IPS DF 6.9 (cell line): ENCODE results near the gene ZRANB3.
"Not testable (repeated sequence)": the region's sequence is repeated elsewhere in the genome, so short reads cannot be mapped to it uniquely, and the experiment has no call there.

Experiments
- DNase-seq: peaks from one replicate; pipeline ENCODE4 v3.0.0-alpha.2; 2013; ENCODE audit warnings: low read depth, low spot score
- H3K27ac ChIP-seq: one replicate; pipeline ENCODE4 v1.5.1; 2013; ENCODE audit warnings: low read length, control low read depth
- H3K27me3 ChIP-seq: 2 replicates; pipeline ENCODE4 v1.6.1; 2013; ENCODE audit warnings: mild to moderate bottlenecking, low read length; ENCODE audit not compliant: control insufficient read depth, insufficient read depth
- H3K36me3 ChIP-seq: 2 replicates; pipeline ENCODE4 v1.6.1; 2013; ENCODE audit warnings: low read length; ENCODE audit not compliant: control insufficient read depth, insufficient read depth
- H3K4me1 ChIP-seq: 2 replicates; pipeline ENCODE4 v1.6.1; 2013; ENCODE audit warnings: low read length; ENCODE audit not compliant: control insufficient read depth, insufficient read depth
- H3K4me3 ChIP-seq: 2 replicates; pipeline ENCODE4 v1.5.1; 2013; ENCODE audit warnings: mild to moderate bottlenecking, low read length
- H3K9me3 ChIP-seq: 2 replicates; pipeline ENCODE4 v1.6.1; 2013; ENCODE audit warnings: low read length, inconsistent platforms; ENCODE audit not compliant: control insufficient read depth, insufficient read depth
- WGBS: extraction: QIAGEN DNeasy Blood & Tissue Kit; methylation state at CpG from one replicate; pipeline ENCODE4 v1.1.7; 2013; ENCODE audit warnings: mixed read lengths, missing lambda C conversion rate; ENCODE audit not compliant: insufficient read length, insufficient coverage; 5-methylcytosine and 5-hydroxymethylcytosine counted together

ZRANB3 gene

DNA sequence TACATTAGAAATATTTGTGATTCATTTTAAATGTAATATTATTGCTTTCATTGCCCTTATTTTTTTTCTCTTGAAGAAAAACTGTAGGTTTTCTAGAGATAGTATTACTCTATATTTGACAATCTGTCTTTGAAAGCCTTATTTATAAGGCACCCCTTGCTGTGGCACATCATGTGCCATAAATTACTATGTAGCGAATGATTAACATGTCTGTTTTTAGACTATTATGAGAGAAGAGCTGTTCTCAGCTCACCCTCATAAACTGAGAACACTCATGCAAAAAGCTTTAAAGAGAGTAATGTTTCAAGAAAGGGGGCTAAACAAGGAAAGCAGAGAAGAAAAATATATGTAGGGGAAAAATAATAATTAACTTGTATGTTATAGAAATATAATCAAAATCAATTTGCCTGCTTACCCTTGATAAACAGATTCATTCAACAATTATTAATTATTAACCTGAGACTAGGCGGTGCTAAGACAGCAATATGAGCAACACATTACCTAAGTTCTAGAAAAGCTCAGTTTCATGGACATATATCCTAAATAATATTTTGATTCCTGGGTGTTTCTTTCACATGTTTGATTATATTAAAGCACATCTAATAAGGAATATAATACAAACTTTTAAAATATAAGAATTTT lies 409.9 kb downstream of the ZRANB3 start:
- Histone ChIP-seq H3K36me3 (no peaks in the 10 kb centered on the region), H3K27ac (no peak overlapping the region), H3K9me3 (no peaks in the 10 kb centered on the region), H3K4me1 (no peaks in the 10 kb centered on the region), H3K4me3 (no peak overlapping the region), H3K27me3 (no peaks in the 10 kb centered on the region)
- no CpG with 5 or more reads among the region's 2 CpGs for WGBS
- DNase-seq: no peak

DNA sequence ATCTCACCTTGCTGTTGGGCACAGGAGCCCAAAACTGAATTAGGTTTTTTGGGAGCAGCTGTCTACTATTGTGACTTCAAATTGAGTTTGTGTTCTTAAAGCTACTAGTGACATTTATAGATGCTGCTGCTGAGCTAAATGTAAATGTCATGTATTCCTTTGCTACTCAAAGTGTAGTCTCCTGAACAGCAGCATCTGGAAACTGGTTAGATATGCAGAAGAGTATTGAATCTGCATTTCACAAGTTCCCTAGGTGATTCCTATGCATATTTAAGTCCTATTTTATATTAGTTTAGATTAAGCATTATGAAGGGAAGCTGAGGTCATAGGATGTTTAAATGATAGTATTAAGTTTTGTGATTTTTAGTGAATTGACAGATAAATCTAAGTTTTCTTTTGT lies 411.4 kb downstream of the ZRANB3 start:
- H3K27me3 ChIP-seq: no peaks in the 10 kb centered on the region
- no peaks in the 10 kb centered on the region for H3K4me1 ChIP-seq
- H3K4me3 ChIP-seq: no peak overlapping the region
- no peaks in the 10 kb centered on the region for H3K9me3 ChIP-seq
- no peak for DNase-seq
- H3K36me3 ChIP-seq: no peaks in the 10 kb centered on the region
- no peak overlapping the region for H3K27ac ChIP-seq

DNA sequence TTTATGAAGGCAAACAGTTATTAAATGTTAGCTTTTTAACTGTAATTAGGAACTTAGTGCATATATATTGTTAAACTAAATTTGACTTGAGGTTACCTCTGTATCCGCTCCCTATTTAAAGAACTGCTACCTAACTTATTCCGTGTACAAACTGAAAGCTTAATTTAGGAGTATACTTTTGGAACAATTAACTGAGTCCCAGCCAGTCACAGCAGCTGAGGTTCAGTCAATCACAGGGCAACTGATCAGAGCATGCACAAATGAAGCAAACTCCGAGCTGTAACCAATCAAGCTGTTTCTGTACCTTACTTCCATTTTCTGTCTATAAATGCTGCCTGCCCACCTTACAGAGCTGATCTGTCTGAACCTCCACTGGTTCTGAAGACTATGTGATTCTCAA lies 417.7 kb downstream of the ZRANB3 start:
- Histone ChIP-seq H3K9me3 (no peaks in the 10 kb centered on the region), H3K36me3 (no peaks in the 10 kb centered on the region), H3K27ac (no peak overlapping the region), H3K4me3 (no peak overlapping the region), H3K4me1 (no peaks in the 10 kb centered on the region), H3K27me3 (no peaks in the 10 kb centered on the region)
- DNase-seq: no peak
- no CpG with 5 or more reads among the region's 3 CpGs for WGBS

DNA sequence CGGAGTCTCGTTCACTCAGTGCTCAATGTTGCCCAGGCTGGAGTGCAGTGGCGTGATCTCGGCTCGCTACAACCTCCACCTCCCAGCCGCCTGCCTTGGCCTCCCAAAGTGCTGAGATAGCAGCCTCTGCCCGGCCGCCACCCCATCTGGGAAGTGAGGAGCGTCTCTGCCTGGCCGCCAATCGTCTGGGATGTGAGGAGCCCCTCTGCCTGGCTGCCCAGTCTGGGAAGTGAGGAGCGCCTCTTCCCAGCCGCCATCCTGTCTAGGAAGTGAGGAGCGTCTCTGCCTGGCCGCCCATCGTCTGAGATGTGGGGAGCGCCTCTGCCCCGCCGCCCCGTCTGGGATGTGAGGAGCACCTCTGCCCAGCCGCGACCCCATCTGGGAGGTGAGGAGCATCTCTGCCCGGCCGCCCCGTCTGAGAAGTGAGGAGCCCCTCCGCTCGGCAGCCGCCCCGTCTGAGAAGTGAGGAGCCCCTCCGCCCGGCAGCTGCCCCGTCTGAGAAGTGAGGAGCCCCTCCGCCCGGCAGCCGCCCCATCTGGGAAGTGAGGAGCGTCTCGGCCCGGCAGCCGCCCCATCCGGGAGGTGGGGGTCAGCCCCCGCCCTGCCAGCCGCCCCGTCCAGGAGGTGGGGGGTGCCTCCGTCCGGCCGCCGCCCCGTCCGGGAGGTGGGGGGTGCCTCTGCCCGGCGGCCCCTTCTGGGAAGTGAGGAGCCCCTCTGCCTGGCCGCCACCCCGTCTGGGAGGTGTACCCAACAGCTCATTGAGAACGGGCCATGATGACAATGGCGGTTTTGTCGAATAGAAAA lies 425.3 kb downstream of the ZRANB3 start:
- not testable (repeated sequence) for H3K4me3 ChIP-seq, DNase-seq, H3K9me3 ChIP-seq, H3K4me1 ChIP-seq, H3K27me3 ChIP-seq, H3K36me3 ChIP-seq, H3K27ac ChIP-seq
- no CpG with 5 or more reads among the region's 56 CpGs for WGBS

DNA sequence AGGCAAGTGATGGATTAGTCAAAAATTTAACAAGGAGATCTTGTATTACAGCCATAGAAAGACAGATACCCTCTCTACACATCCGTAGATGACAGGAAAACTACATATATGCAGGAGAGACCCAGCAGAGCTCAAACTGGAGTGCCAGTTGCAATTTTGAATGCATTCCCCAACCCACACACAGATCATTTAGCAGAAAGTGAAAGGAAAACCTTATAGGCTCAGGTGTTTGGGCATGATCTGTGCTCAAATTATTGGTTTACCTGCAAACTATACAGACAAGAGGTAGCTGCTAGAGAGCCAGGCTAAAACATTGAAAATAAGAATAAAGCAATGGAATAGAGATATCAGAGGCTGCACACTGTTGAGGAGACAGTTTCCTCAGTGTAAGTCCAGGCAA lies 427.2 kb downstream of the ZRANB3 start:
- H3K4me1 ChIP-seq: no peaks in the 10 kb centered on the region
- H3K27me3 ChIP-seq: no peaks in the 10 kb centered on the region
- H3K9me3 ChIP-seq: no peaks in the 10 kb centered on the region
- H3K27ac ChIP-seq: no peak overlapping the region
- no CpG with 5 or more reads among the region's 1 CpG for WGBS
- no peaks in the 10 kb centered on the region for H3K36me3 ChIP-seq
- DNase-seq: no peak
- H3K4me3 ChIP-seq: no peak overlapping the region

DNA sequence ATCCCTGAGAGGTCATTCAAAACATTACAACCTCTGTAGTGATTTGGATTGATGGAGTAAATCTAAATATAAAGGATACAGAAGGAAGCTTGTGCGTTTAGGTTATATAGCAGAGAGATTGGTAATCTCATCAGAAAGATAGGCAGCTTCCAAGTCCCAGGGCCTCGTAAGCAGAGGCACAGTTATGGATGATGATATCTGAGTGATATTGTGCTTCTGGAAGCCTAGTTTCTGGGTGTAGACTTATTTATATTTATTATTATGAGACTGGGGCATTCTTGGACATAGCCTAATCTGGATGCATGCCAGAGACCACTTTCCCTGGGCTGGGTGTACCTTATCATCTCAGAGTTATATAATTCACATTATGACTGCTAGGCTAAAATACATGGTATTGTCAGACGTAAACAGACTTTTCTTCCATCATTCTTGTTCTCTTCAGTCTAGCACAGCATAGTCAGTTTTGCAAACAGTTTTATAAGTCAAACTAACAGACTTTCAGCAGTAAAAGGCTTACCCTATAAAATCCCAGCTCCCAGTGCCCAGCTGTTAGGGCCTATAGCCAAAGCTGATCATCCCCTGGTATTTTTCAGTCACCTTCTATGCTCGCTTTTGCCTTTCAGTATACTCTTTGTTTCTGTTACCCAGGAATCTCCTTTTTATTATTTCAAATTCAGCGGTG lies 431.1 kb downstream of the ZRANB3 start:
- Histone ChIP-seq H3K27ac (no peak overlapping the region), H3K9me3 (no peaks in the 10 kb centered on the region), H3K4me3 (no peak overlapping the region), H3K36me3 (no peaks in the 10 kb centered on the region), H3K4me1 (no peaks in the 10 kb centered on the region), H3K27me3 (no peaks in the 10 kb centered on the region)
- no CpG with 5 or more reads among the region's 5 CpGs for WGBS
- DNase-seq: no peak

DNA sequence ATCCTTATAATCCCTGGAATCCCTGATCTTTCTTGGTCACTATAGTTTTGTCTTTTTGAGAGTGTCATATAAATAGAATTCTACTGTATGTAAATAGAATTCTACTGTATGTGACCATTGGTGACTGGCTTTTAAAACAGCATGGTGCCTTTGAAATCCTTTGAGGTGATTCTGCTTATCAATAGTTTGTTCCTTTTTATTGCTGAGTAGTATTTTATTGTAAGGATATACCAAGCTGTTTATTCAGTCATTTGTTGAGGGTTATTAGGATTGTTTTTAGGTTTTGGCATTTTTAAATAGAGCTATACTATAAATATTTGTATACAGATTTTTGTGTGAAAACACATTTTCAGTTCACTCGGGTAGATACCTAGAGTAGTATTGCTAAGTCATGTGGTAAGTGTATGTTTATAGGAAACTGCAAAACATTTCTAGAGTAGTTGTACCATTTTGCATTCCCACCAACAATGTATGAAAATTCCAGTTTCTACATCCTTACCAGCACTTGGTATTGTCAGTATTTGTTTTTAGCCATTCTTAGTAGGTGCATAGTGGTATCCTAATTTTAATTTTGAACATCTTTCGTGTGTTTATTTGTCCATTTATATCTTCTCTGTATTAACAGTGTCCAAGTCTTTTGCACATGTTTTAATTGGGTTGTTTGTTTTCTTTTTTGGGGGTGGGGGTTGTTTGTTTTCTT lies 433.3 kb downstream of the ZRANB3 start:
- H3K4me3 ChIP-seq: no peak overlapping the region

DNA sequence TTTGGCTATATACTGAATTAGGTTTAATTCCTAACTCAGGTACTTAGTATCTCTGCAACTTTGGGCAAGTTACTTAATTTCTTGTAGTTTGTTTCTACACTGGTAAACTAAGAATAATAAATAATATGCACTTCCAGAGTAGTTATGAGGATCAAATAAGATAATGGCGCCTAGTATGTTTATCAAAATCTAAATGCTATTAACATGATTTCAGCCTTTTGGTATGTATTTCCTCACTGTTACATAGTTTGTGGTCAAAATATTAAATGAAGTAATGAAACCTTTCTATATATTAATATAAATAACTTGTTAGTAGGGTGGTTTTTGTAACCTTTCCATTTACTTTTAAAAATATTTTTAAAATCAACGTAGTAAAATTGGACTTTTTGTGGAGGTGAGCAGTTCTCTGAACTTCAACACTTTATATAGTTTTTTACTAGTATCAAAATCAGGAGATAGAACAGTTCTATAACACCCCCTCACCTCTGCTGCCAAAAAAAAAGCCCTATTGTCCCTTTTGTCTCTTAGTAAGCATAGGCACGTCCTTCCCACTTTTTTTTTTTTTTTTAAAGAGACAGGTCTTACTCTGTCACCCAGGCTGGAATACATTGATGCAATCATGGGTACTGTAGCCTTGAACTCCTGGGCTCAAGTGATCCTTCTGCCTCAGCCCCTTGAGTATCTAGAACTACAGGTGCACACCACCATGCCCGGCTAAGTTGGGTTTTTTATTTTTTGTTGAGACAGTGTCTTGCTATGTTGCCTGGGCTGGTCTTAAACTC lies 434.2 kb downstream of the ZRANB3 start:
- H3K27ac ChIP-seq: no peak overlapping the region
- no peaks in the 10 kb centered on the region for H3K9me3 ChIP-seq
- H3K36me3 ChIP-seq: no peaks in the 10 kb centered on the region; the same call in 1 of the 2 replicates
- no peak for DNase-seq
- WGBS: no CpG with 5 or more reads among the region's 4 CpGs
- no peaks in the 10 kb centered on the region for H3K4me1 ChIP-seq
- H3K4me3 ChIP-seq: no peak overlapping the region
- H3K27me3 ChIP-seq: no peaks in the 10 kb centered on the region

More for the DNA sequence above, 433.3 kb downstream of the ZRANB3 start:
- DNase-seq: no peak
- no CpG with 5 or more reads among the region's 2 CpGs for WGBS
- Histone ChIP-seq H3K9me3 (no peaks in the 10 kb centered on the region), H3K36me3 (no peaks in the 10 kb centered on the region; the same call in 1 of the 2 replicates), H3K27me3 (no peaks in the 10 kb centered on the region), H3K4me1 (no peaks in the 10 kb centered on the region), H3K27ac (no peak overlapping the region)

DNA sequence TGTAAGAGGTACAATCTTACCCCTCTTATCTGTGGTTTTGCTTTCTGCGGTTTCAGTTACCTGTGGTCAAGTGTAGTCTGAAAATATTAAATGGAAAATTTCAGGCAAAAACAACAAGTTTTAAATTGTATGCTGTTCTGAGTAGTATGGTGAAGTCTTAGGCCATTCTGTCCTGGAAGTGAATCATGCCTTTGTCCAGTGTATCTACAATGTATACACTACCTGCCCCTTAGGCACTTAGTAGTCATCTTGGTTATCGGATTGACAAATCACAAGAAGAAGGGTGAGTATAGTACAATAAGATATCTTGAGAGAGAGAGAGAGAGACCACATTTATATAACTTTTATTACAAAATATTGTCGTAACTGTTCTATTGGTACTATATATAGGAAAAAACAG lies 435.4 kb downstream of the ZRANB3 start:
- Histone ChIP-seq H3K4me1 (no peaks in the 10 kb centered on the region), H3K27me3 (no peaks in the 10 kb centered on the region), H3K9me3 (no peaks in the 10 kb centered on the region), H3K4me3 (no peak overlapping the region), H3K27ac (no peak overlapping the region), H3K36me3 (no peaks in the 10 kb centered on the region; the same call in 1 of the 2 replicates)
- no peak for DNase-seq
- no CpG with 5 or more reads among the region's 3 CpGs for WGBS

DNA sequence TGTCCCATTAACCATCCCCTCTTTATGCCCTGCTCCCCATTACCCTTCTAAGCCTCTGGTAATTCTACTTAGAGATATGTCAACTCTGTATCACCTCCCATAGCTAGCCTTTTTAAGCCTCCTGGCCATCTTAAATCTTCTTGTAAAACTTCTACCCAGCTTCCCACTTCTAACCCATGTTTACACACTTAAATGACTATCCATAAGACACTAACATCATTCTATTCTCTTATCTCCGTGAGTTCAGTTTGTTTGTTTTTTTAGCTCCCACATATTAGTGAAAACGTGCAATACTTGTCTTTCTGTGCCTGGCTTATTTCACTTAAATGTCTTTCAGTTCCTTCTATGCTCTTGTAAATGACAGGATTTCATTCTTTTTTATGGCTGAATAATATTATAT lies 436.5 kb downstream of the ZRANB3 start:
- Histone ChIP-seq H3K4me3 (no peak overlapping the region), H3K4me1 (no peaks in the 10 kb centered on the region), H3K9me3 (no peaks in the 10 kb centered on the region), H3K27me3 (no peaks in the 10 kb centered on the region), H3K27ac (no peak overlapping the region), H3K36me3 (no peaks in the 10 kb centered on the region; the same call in 1 of the 2 replicates)
- WGBS: no CpG with 5 or more reads among the region's 2 CpGs
- DNase-seq: no peak
